ENCODE results near the gene ADAM12.

Gene ADAM12

DNA sequence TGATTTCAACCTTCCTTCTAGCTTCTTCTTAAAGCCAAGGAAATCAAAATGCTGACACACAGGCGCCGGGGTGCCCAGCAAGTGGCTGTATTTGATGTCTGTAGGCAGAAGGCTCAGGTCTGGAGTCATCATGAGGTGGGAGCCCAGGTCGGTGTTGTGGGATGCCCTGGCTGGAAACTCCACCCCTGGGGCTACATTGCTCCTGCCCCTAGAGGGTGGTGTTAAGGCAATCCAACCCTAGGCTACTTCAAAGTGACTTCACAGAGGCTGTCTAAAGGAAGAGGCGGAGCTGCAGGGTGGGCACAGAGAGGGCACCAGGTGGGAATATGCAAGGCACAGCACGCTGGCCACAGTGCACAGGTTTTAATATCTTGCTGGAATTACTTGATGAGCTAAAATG is 200.9 kb downstream of the ADAM12 start:
- TF ChIP-seq NFRKB (IDR thresholded peaks at IDR 0.05) (no peak), FOXA1 (IDR thresholded peaks at IDR 0.05) (no peak), ELF4 (IDR thresholded peaks at IDR 0.05) (no peak), ZNF384 (IDR thresholded peaks at IDR 0.05) (no peak), L3MBTL2 (conservative IDR thresholded peaks at IDR 0.05) (no peak), SP1 (IDR thresholded peaks at IDR 0.05) (no peak), CTBP1 (IDR thresholded peaks at IDR 0.05; ENCODE audit: borderline replicate concordance) (no peak), FOXM1 (IDR thresholded peaks at IDR 0.05; ENCODE audit: borderline replicate concordance) (no peak), LEF1 (IDR thresholded peaks at IDR 0.05; ENCODE audit: borderline replicate concordance) (no peak), ARNT (IDR thresholded peaks at IDR 0.05) (no peak), HDGF (IDR thresholded peaks at IDR 0.05; ENCODE audit: borderline replicate concordance) (no peak), SUZ12 (IDR thresholded peaks at IDR 0.05) (no peak), BHLHE40 (IDR thresholded peaks at IDR 0.05; ENCODE audit: borderline replicate concordance) (no peak), TARDBP (IDR thresholded peaks at IDR 0.05) (no peak), FOXK2 (IDR thresholded peaks at IDR 0.05) (no peak)
- TF ChIP-seq, protein P1, sequence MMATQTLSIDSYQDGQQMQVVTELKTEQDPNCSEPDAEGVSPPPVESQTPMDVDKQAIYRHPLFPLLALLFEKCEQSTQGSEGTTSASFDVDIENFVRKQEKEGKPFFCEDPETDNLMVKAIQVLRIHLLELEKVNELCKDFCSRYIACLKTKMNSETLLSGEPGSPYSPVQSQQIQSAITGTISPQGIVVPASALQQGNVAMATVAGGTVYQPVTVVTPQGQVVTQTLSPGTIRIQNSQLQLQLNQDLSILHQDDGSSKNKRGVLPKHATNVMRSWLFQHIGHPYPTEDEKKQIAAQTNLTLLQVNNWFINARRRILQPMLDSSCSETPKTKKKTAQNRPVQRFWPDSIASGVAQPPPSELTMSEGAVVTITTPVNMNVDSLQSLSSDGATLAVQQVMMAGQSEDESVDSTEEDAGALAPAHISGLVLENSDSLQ (IDR thresholded peaks at IDR 0.05) = no peak
- ChIA-PET POLR2A (interaction anchor here (0.6 to 1.4 kb wide), 2 partner anchors 24 to 487 kb away, joined by 3 read pairs; no protein-coding TSS in a partner anchor), CTCF (interaction anchor here (0.9 kb wide), 1 partner anchor 316 kb away, joined by 3 read pairs; no protein-coding TSS in a partner anchor)
- no peak for DNase-seq (ENCODE audit: extremely low spot score)

DNA sequence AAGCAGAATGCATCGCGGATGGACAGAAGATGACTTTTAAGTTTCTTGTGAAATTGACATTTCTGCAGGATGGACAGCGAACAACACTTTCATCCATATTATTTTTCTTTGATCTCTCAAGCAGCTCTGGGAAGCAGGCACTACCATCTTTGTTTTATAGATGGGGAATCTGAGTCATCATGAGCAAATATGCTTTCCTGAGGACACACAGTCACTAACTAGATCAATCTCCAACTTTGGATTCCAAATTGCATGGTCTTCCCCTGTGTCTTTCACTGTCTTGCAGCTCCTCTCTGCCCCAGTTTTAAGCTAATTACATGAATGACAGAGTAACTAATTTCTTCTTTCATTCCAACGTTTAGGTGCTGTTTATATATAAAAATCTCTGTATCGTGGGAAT is 201.5 kb downstream of the ADAM12 start:
- CTCF ChIA-PET = no interaction called here
- no peak for TF ChIP-seq SP1 (IDR thresholded peaks at IDR 0.05)
- no peak for TF ChIP-seq LEF1 (IDR thresholded peaks at IDR 0.05; ENCODE audit: borderline replicate concordance)
- TF ChIP-seq, protein P1 (IDR thresholded peaks at IDR 0.05) = no peak
- no peak for TF ChIP-seq TARDBP (IDR thresholded peaks at IDR 0.05)
- TF ChIP-seq ELF4 (IDR thresholded peaks at IDR 0.05) = no peak
- no peak for TF ChIP-seq ARNT (IDR thresholded peaks at IDR 0.05)
- TF ChIP-seq NFRKB (IDR thresholded peaks at IDR 0.05) = no peak
- TF ChIP-seq FOXM1 (IDR thresholded peaks at IDR 0.05; ENCODE audit: borderline replicate concordance) = no peak
- no peak for TF ChIP-seq ZNF384 (IDR thresholded peaks at IDR 0.05)
- no peak for TF ChIP-seq BHLHE40 (IDR thresholded peaks at IDR 0.05; ENCODE audit: borderline replicate concordance)
- TF ChIP-seq HDGF (IDR thresholded peaks at IDR 0.05; ENCODE audit: borderline replicate concordance) = no peak
- DNase-seq (ENCODE audit: extremely low spot score) = no peak
- POLR2A ChIA-PET = interaction anchor here (1.4 kb wide), 1 partner anchor 24 kb away, joined by 3 read pairs; no protein-coding TSS in a partner anchor

DNA sequence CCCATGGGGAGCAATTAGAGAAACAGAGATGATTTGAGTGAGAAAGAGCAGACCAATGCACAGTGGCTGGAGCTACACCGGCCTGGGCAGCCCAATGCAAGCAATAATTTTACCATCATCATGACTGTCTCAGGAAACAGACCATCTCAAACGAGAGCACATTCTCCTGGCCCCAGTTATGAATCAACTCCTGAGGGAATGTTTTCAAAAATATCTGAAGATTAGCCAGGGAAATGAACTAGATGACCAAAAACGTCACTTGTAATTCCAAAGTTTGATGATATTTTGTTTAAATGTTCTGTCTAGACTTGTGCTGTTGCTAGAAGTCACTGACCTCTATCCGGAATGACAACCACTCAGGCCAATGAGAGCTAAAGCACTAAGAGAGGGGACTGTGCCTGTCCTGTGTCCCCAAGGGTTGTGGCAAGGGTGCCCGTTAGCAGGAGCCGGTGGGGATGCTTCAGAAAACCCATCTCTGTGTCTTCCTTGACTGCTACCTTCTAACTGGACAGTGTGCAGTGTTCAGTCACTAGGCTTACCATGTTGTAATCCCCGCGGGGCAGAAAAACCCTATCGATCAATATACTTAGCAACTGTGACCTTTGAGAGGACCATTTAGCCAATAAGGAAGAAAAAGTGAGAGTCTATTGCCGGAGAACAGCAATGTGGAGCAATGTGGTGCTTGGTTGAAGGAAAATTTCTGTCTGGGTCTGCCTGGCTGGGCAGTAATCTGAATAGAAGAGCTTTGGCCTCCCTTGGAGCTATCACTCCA is 202.4 kb downstream of the ADAM12 start:
- POLR2A ChIA-PET = interaction anchor here (1.0 kb wide), 1 partner anchor 10 kb away, joined by 3 read pairs; no protein-coding TSS in a partner anchor
- no peak for TF ChIP-seq ARNT (IDR thresholded peaks at IDR 0.05)
- TF ChIP-seq, protein P1 (IDR thresholded peaks at IDR 0.05) = no peak
- TF ChIP-seq FOXM1 (IDR thresholded peaks at IDR 0.05; ENCODE audit: borderline replicate concordance) = no peak
- TF ChIP-seq SP1 (IDR thresholded peaks at IDR 0.05) = no peak
- no peak for DNase-seq (ENCODE audit: extremely low spot score)
- CTCF ChIA-PET = no interaction called here

DNA sequence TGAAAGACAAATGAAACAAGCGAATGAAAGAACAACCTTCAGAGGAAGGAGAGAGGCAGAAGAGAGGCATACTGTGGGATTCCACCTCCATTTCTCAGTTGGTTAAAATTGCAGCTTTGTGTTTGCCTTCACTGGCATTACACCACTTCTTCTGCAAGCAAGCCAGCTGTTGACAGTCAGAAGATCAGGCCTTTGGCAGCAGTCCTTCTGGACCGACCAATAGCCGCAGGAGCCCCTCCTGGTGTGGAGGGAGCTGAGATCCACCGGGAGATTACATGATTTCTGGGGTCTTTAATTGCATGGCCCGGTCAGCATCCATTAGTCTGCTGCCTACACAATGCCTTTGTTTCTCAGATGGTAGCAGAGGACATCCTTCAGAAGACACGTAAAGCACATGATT is 206.7 kb downstream of the ADAM12 start:
- TF ChIP-seq ARNT (IDR thresholded peaks at IDR 0.05) (no peak), ZNF384 (IDR thresholded peaks at IDR 0.05) (no peak), SP1 (IDR thresholded peaks at IDR 0.05) (no peak), SUZ12 (IDR thresholded peaks at IDR 0.05) (no peak), TARDBP (IDR thresholded peaks at IDR 0.05) (no peak), ELF4 (IDR thresholded peaks at IDR 0.05) (no peak), L3MBTL2 (conservative IDR thresholded peaks at IDR 0.05) (no peak), BHLHE40 (IDR thresholded peaks at IDR 0.05; ENCODE audit: borderline replicate concordance) (no peak), NFRKB (IDR thresholded peaks at IDR 0.05) (no peak), FOXM1 (IDR thresholded peaks at IDR 0.05; ENCODE audit: borderline replicate concordance) (no peak), CTBP1 (IDR thresholded peaks at IDR 0.05; ENCODE audit: borderline replicate concordance) (no peak), FOXK2 (IDR thresholded peaks at IDR 0.05) (no peak), FOXA1 (IDR thresholded peaks at IDR 0.05) (no peak), LEF1 (IDR thresholded peaks at IDR 0.05; ENCODE audit: borderline replicate concordance) (no peak), HDGF (IDR thresholded peaks at IDR 0.05; ENCODE audit: borderline replicate concordance) (no peak)
- TF ChIP-seq, protein P1 (IDR thresholded peaks at IDR 0.05) = no peak
- CTCF ChIA-PET = no interaction called here
- DNase-seq (ENCODE audit: extremely low spot score) = no peak
- POLR2A ChIA-PET = no interaction called here

DNA sequence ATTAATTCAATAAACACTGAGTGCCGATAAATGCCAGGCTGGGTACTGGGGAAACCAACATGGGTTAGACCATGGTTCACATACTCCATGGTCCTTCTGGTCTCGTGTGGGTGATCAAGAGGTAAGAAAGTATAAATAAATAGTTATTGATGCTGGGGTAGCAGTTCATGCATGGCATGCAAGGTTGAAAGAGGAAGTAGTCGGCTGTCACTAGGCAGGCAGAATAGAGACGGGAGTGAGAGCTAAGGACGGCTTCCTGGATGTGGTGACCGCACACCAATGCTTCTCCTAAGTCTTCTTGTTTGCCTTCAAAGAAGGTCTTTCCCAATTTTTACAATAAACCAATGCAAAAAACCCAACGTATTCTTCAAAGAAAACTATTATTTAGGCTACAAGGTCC is 208.6 kb downstream of the ADAM12 start:
- CTCF ChIA-PET = interaction anchor here (0.6 kb wide), 1 partner anchor 1149 kb away, joined by 4 read pairs; no protein-coding TSS in a partner anchor
- POLR2A ChIA-PET = interaction anchor here (1.7 kb wide), 1 partner anchor 36 kb away, joined by 4 read pairs; no protein-coding TSS in a partner anchor
- no peak for DNase-seq (ENCODE audit: extremely low spot score)
- TF ChIP-seq LEF1 (IDR thresholded peaks at IDR 0.05; ENCODE audit: borderline replicate concordance) (no peak), FOXM1 (IDR thresholded peaks at IDR 0.05; ENCODE audit: borderline replicate concordance) (no peak), NFRKB (IDR thresholded peaks at IDR 0.05) (no peak), L3MBTL2 (conservative IDR thresholded peaks at IDR 0.05) (no peak), BHLHE40 (IDR thresholded peaks at IDR 0.05; ENCODE audit: borderline replicate concordance) (no peak), ZNF384 (IDR thresholded peaks at IDR 0.05) (no peak), FOXA1 (IDR thresholded peaks at IDR 0.05) (no peak), CTBP1 (IDR thresholded peaks at IDR 0.05; ENCODE audit: borderline replicate concordance) (no peak), FOXK2 (IDR thresholded peaks at IDR 0.05) (no peak), TARDBP (IDR thresholded peaks at IDR 0.05) (no peak), SUZ12 (IDR thresholded peaks at IDR 0.05) (no peak), ELF4 (IDR thresholded peaks at IDR 0.05) (no peak), SP1 (IDR thresholded peaks at IDR 0.05) (no peak), ARNT (IDR thresholded peaks at IDR 0.05) (no peak), HDGF (IDR thresholded peaks at IDR 0.05; ENCODE audit: borderline replicate concordance) (no peak)
- TF ChIP-seq, protein P1 (IDR thresholded peaks at IDR 0.05) = no peak
